Trophoblast cell (in vitro differentiated cells and primary cell): ENCODE data around the gene DCDC2C.
"Not testable (repeated sequence)": the region's sequence is repeated elsewhere in the genome, so short reads cannot be mapped to it uniquely, and the experiment has no call there.

Experiments used
- DNase-seq, 2 donors: peaks; one replicate each; pipeline ENCODE4 v3.0.0-alpha.2; 2016
- H2AFZ ChIP-seq: 2 replicates; pipeline ENCODE4 v1.6.1; 2013; ENCODE audit warnings: low read length, moderate library complexity, mild to moderate bottlenecking; ENCODE audit not compliant: insufficient read depth, poor library complexity
- H2AK5ac ChIP-seq: 2 replicates; pipeline ENCODE4 v1.6.1; 2013; ENCODE audit warnings: mild to moderate bottlenecking, low read length
- H2BK120ac ChIP-seq: 2 replicates; pipeline ENCODE4 v1.6.1; 2013; ENCODE audit warnings: low read length, mild to moderate bottlenecking, moderate library complexity; ENCODE audit not compliant: insufficient read depth, poor library complexity
- H2BK12ac ChIP-seq: 2 replicates; pipeline ENCODE4 v1.6.1; 2013; ENCODE audit warnings: mild to moderate bottlenecking, low read length, moderate library complexity
- H2BK5ac ChIP-seq: 2 replicates; pipeline ENCODE4 v1.6.1; 2013; ENCODE audit warnings: low read length, low read depth, moderate library complexity, mild to moderate bottlenecking; ENCODE audit not compliant: poor library complexity
- H3K14ac ChIP-seq: 2 replicates; pipeline ENCODE4 v1.6.1; 2013; ENCODE audit warnings: mild to moderate bottlenecking, low read length
- H3K18ac ChIP-seq: 2 replicates; pipeline ENCODE4 v1.6.1; 2013; ENCODE audit warnings: mild to moderate bottlenecking, low read length
- H3K23ac ChIP-seq: 2 replicates; pipeline ENCODE4 v1.6.1; 2013; ENCODE audit warnings: low read length
- H3K27ac ChIP-seq: 2 replicates; pipeline ENCODE4 v1.5.1; 2013; ENCODE audit warnings: low read depth, mild to moderate bottlenecking, inconsistent platforms, low read length, moderate library complexity
- H3K27me3 ChIP-seq: 2 replicates; pipeline ENCODE4 v1.6.1; 2013; ENCODE audit warnings: inconsistent platforms, mild to moderate bottlenecking, low read length, moderate library complexity; ENCODE audit not compliant: insufficient read depth
- H3K36me3 ChIP-seq, 2 experiments: 1 replicate in 1 of 2; 2 replicates in 1 of 2; pipeline ENCODE4 v1.6.1; 2013; ENCODE audit warnings: low read length in 2 of 2, mild to moderate bottlenecking in 2 of 2, moderate library complexity in 1 of 2; ENCODE audit not compliant: insufficient read depth in 2 of 2, control insufficient read depth in 1 of 2
- H3K4ac ChIP-seq: 2 replicates; pipeline ENCODE4 v1.6.1; 2013; ENCODE audit warnings: low read depth, mild to moderate bottlenecking, low read length, moderate library complexity
- H3K4me1 ChIP-seq, 2 experiments: 1 replicate in 1 of 2; 2 replicates in 1 of 2; pipeline ENCODE4 v1.6.1; 2013; ENCODE audit warnings: low read length in 2 of 2, mild to moderate bottlenecking in 2 of 2, moderate library complexity in 1 of 2; ENCODE audit not compliant: insufficient read depth in 2 of 2, control insufficient read depth in 1 of 2
- H3K4me2 ChIP-seq: 2 replicates; pipeline ENCODE4 v1.6.1; 2013; ENCODE audit warnings: inconsistent platforms, mild to moderate bottlenecking, low read length, moderate library complexity
- H3K4me3 ChIP-seq: 2 replicates; pipeline ENCODE4 v1.5.1; 2013; ENCODE audit warnings: mild to moderate bottlenecking, low read depth, low read length, inconsistent platforms
- H3K79me1 ChIP-seq: one replicate; pipeline ENCODE4 v1.6.1; 2013; ENCODE audit warnings: low read length
- H3K79me2 ChIP-seq: 2 replicates; pipeline ENCODE4 v1.6.1; 2013; ENCODE audit warnings: low read length, mild to moderate bottlenecking; ENCODE audit not compliant: control insufficient read depth, insufficient read depth, poor library complexity
- H3K9ac ChIP-seq: 2 replicates; pipeline ENCODE4 v1.6.1; 2013; ENCODE audit warnings: mild to moderate bottlenecking, low read length
- H3K9me3 ChIP-seq: 2 replicates; pipeline ENCODE4 v1.6.1; 2013; ENCODE audit warnings: low read depth, mild to moderate bottlenecking, control low read depth, inconsistent platforms, low read length; ENCODE audit not compliant: insufficient read depth
- H4K12ac ChIP-seq: 2 replicates; pipeline ENCODE4 v1.6.1; 2013; ENCODE audit warnings: low read depth, mild to moderate bottlenecking, low read length, moderate library complexity
- H4K8ac ChIP-seq: 2 replicates; pipeline ENCODE4 v1.6.1; 2013; ENCODE audit warnings: low read depth, mild to moderate bottlenecking, low read length, moderate library complexity
- H4K91ac ChIP-seq: one replicate; pipeline ENCODE4 v1.6.1; 2013; ENCODE audit warnings: low read depth, mild to moderate bottlenecking, low read length, moderate library complexity
- WGBS: extraction: QIAGEN DNeasy Blood & Tissue Kit; methylation state at CpG from one replicate; pipeline ENCODE4 v1.1.7; 2013; ENCODE audit warnings: missing lambda C conversion rate; ENCODE audit not compliant: insufficient read length, insufficient coverage; ENCODE audit errors: extremely low coverage; 5-methylcytosine and 5-hydroxymethylcytosine counted together

Gene DCDC2C

DNA sequence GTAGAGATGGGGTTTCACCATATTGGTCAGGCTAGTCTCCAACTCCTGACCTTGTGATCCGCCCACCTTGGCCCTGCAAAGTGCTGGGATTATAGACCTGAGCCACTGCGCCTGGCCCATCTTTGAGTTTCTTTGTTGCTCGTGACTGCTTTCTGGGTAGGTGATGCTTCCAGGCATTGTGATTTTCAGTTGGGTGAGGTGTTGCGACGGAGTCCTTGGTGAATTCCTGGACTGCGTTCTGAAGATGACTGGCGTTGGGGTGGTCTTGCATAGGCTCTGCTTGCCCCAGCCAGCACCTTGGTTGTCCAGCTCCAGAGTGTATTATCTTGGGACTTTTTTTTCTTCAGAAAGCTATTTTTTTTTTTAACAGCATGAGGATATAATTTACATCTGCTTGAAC is 103.4 kb downstream of the DCDC2C start:
- Histone ChIP-seq H4K12ac (no peak overlapping the region), H4K91ac (no peak overlapping the region), H2AFZ (no peak overlapping the region), H3K14ac (no peak overlapping the region), H3K79me2 (no peaks in the 10 kb centered on the region), H3K9ac (no peak overlapping the region), H3K18ac (no peak overlapping the region), H3K4me1 (no peaks in the 10 kb centered on the region), H3K36me3 (no peaks in the 10 kb centered on the region), H2BK120ac (no peak overlapping the region), H2BK5ac (no peak overlapping the region), H2BK12ac (no peak overlapping the region), H3K27ac (no peak overlapping the region), H3K23ac (no peak overlapping the region), H3K4me2 (no peak overlapping the region), H4K8ac (no peak overlapping the region), H3K4me3 (no peak overlapping the region), H3K4ac (no peak overlapping the region), H3K27me3 (no peaks in the 10 kb centered on the region), H3K9me3 (no peaks in the 10 kb centered on the region), H3K79me1 (no peaks in the 10 kb centered on the region), H2AK5ac (no peak overlapping the region)
- WGBS = no CpG with 5 or more reads among the region's 7 CpGs
- DNase-seq = no peak

DNA sequence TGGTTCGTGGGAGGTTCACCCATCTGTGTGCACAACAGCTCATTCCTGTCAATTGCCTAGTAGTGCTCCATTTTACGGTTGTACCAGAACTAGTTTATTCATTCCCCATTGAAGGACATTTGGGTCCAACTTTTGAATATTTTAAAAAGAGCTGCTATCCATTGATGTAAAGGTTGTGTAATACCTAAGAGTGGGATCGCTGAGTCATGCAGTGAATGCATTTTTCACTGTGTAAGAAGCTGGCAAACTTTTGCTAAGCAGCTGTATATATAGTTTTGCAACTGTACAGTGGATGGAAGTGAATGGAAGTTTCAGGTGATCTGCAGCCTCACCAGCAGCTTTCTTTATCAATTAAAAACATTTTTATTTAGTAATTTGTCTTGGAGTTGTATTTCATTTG is 104.5 kb downstream of the DCDC2C start:
- H3K27ac ChIP-seq = no peak overlapping the region
- H3K23ac ChIP-seq = no peak overlapping the region
- no peaks in the 10 kb centered on the region for H3K79me1 ChIP-seq
- no peak overlapping the region for H2AK5ac ChIP-seq
- H3K9ac ChIP-seq = no peak overlapping the region
- no peak overlapping the region for H4K8ac ChIP-seq
- H3K4me3 ChIP-seq = no peak overlapping the region
- H2BK12ac ChIP-seq = no peak overlapping the region
- DNase-seq = peak in 1 of 2 donors; percentile 8
- H2BK120ac ChIP-seq = no peak overlapping the region
- H3K4ac ChIP-seq = no peak overlapping the region
- no peak overlapping the region for H2BK5ac ChIP-seq
- no peaks in the 10 kb centered on the region for H3K4me1 ChIP-seq
- no CpG with 5 or more reads among the region's 3 CpGs for WGBS
- H3K14ac ChIP-seq = no peak overlapping the region
- H3K36me3 ChIP-seq = no peaks in the 10 kb centered on the region
- no peak overlapping the region for H3K4me2 ChIP-seq
- no peak overlapping the region for H2AFZ ChIP-seq
- H3K79me2 ChIP-seq = no peaks in the 10 kb centered on the region
- no peaks in the 10 kb centered on the region for H3K27me3 ChIP-seq
- no peak overlapping the region for H3K18ac ChIP-seq
- no peak overlapping the region for H4K91ac ChIP-seq
- H4K12ac ChIP-seq = no peak overlapping the region
- no peaks in the 10 kb centered on the region for H3K9me3 ChIP-seq

DNA sequence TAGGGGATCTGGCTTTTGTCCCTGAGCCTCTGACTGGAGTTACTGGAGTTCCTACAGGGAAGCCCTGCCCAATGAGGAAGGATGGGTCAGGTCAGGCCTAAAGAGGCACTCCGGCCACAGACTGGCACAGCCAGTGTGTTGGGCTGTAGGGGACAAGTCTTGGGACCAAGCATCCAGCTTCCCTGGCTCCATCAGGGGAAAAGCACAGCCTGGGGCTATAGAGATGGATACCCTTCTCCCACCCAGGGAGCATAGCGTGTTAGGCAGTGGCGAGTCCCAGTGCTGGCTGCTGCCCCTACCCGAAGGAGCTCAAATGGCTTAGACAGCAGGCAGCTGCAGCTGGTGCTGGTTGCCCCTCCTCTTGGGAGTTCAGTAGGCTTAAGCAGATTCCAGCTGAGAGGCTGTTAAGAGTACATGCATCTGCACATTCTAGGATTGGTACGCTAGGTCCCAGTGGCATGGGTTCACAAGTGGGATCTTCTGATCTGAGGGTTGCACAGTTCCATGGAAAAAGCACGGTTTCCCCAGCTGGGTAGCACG is 111.4 kb downstream of the DCDC2C start:
- no peak overlapping the region for H2BK12ac ChIP-seq
- WGBS = no CpG with 5 or more reads among the region's 7 CpGs
- no peak overlapping the region for H3K4me2 ChIP-seq
- no peak for DNase-seq
- no peak overlapping the region for H4K91ac ChIP-seq
- no peaks in the 10 kb centered on the region for H3K79me1 ChIP-seq
- H3K27me3 ChIP-seq = no peaks in the 10 kb centered on the region
- H3K14ac ChIP-seq = no peak overlapping the region
- no peak overlapping the region for H2BK120ac ChIP-seq
- no peak overlapping the region for H3K27ac ChIP-seq
- H3K9ac ChIP-seq = no peak overlapping the region
- no peak overlapping the region for H2BK5ac ChIP-seq
- H2AFZ ChIP-seq = no peak overlapping the region
- no peak overlapping the region for H3K23ac ChIP-seq
- H3K36me3 ChIP-seq = no peaks in the 10 kb centered on the region
- H3K4ac ChIP-seq = no peak overlapping the region
- H3K79me2 ChIP-seq = no peaks in the 10 kb centered on the region
- no peak overlapping the region for H3K18ac ChIP-seq
- H3K9me3 ChIP-seq = peaks cover 6% of the 10 kb centered on the region
- no peak overlapping the region for H4K8ac ChIP-seq
- no peaks in the 10 kb centered on the region for H3K4me1 ChIP-seq
- no peak overlapping the region for H2AK5ac ChIP-seq
- no peak overlapping the region for H3K4me3 ChIP-seq
- no peak overlapping the region for H4K12ac ChIP-seq

DNA sequence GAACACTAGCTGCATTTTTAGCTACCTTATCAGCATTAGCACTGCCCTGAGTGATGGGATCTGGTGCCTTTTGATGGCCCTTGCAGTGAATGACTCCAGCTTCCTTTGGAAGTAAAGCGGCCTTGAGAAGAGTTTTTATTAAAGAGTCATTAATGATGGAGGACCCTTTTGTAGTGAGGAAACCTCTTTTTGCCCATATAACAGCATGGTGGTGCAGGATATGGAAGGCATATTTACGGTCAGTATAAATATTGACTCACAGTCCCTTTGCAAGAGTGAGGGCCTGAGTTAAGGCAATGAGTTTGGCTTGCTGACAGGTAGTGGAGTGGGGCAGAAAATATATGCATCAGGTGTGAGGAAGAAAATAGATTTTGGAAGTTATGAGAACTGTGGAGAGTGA is 113.8 kb downstream of the DCDC2C start:
- H3K27ac ChIP-seq, H3K4ac ChIP-seq, H3K14ac ChIP-seq, H2BK12ac ChIP-seq, H3K36me3 ChIP-seq, H3K79me2 ChIP-seq, H2BK120ac ChIP-seq, DNase-seq, H4K8ac ChIP-seq, H4K12ac ChIP-seq, H3K9ac ChIP-seq, H3K4me1 ChIP-seq, H3K4me2 ChIP-seq, H3K18ac ChIP-seq, H3K9me3 ChIP-seq, H3K79me1 ChIP-seq, H3K27me3 ChIP-seq, H2AFZ ChIP-seq, H2AK5ac ChIP-seq, H3K4me3 ChIP-seq, H4K91ac ChIP-seq, H3K23ac ChIP-seq, H2BK5ac ChIP-seq: not testable (repeated sequence)
- WGBS = no CpG with 5 or more reads among the region's 2 CpGs
